SU-DHL-6 (cell line): ENCODE measurements around the gene FCGR3B.
"Not testable (repeated sequence)": the region's sequence is repeated elsewhere in the genome, so short reads cannot be mapped to it uniquely, and the experiment has no call there.

Experiments used
- H2AFZ ChIP-seq: fragments of 200-600 bp; sonication (generic); 2 replicates; pipeline ENCODE4 v1.6.1; 2014; ENCODE audit warnings: low read depth, mild to moderate bottlenecking, moderate library complexity, mixed read lengths, antibody characterized with exemption, low read length; ENCODE audit not compliant: severe bottlenecking
- H3F3A ChIP-seq: fragments of 200-600 bp; shearing (Covaris generic); 2 replicates; pipeline ENCODE4 v1.6.0; 2016; ENCODE audit warnings: antibody characterized with exemption, mild to moderate bottlenecking; ENCODE audit not compliant: insufficient read depth
- H3K27ac ChIP-seq: fragments of 200-600 bp; sonication (generic); 2 replicates; pipeline ENCODE4 v1.5.1; 2016; ENCODE audit warnings: low read depth, mild to moderate bottlenecking, low read length, moderate library complexity, mixed read lengths
- H3K27me3 ChIP-seq: fragments of 200-600 bp; sonication (generic), shearing (Covaris generic); 2 replicates; pipeline ENCODE4 v1.6.0; 2014; ENCODE audit warnings: mild to moderate bottlenecking, low read length
- H3K36me3 ChIP-seq: fragments of 200-600 bp; sonication (generic); 2 replicates; pipeline ENCODE4 v1.6.1; 2014; ENCODE audit warnings: mild to moderate bottlenecking, low read length, mixed read lengths
- H3K4me2 ChIP-seq: fragments of 300-600, 200-600 bp; shearing (Covaris generic), sonication (generic); 2 replicates; pipeline ENCODE4 v1.6.0; 2014; ENCODE audit warnings: low read length, low read depth, mild to moderate bottlenecking; ENCODE audit not compliant: poor library complexity, severe bottlenecking
- H3K4me3 ChIP-seq: fragments of 200-600 bp; sonication (generic); 2 replicates; pipeline ENCODE4 v1.5.1; 2014; ENCODE audit warnings: antibody characterized with exemption, low read length, mild to moderate bottlenecking, mixed read lengths; ENCODE audit not compliant: insufficient read depth, poor library complexity, severe bottlenecking
- H3K79me2 ChIP-seq: fragments of 200-600 bp; sonication (generic); 2 replicates; pipeline ENCODE4 v1.6.1; 2014; ENCODE audit warnings: mild to moderate bottlenecking, low read length, moderate library complexity; ENCODE audit not compliant: insufficient read depth
- H3K9ac ChIP-seq: fragments of 200-600 bp; sonication (generic); 2 replicates; pipeline ENCODE4 v1.7.0; 2014; ENCODE audit warnings: mild to moderate bottlenecking, low read length
- H3K9me2 ChIP-seq: fragments of 200-600 bp; sonication (generic); replicated peaks from 2 replicates; pipeline ENCODE4 v1.6.1; 2014; ENCODE audit warnings: low read length; ENCODE audit not compliant: insufficient read depth
- H3K9me3 ChIP-seq: fragments of 200-600 bp; sonication (generic); 2 replicates; pipeline ENCODE4 v1.6.1; 2014; ENCODE audit warnings: low read length, mixed read lengths; ENCODE audit not compliant: insufficient read depth
- H4K20me1 ChIP-seq: fragments of 200-600 bp; sonication (generic); 2 replicates; pipeline ENCODE4 v1.6.1; 2014; ENCODE audit warnings: low read depth, mild to moderate bottlenecking, antibody characterized with exemption, low read length, moderate library complexity, mixed read lengths

Gene FCGR3B

DNA sequence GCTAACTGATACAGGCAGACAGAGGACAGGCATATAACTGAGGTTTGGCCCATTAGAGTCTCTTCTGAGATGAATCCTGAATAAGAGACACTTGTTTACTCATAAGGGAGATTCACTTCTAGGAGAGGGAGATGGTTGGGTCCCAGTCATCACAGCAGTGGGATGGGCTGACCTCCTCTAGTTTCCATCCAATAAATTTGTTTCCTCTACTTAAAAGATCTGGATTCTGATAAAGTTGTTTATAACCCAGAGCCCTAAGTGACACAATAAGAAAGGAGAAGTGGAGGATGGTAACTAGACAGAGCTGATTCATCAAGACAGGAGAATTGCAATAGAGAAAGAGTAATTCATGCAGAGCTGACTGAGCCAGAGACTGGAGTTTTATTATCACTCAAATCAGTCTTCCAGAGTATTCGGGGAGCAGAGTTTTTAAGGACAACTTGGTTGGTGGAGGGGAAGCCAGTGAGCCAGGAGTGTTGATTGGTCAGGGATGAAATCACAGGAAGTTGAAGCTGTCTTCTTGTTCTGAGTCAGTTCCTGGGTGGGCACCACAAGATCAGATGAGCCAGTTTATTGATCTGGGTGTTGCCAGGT, 5.3 kb upstream of the FCGR3B start:
- not testable (repeated sequence) for H3F3A ChIP-seq, H3K9me3 ChIP-seq, H3K9ac ChIP-seq, H3K27ac ChIP-seq, H2AFZ ChIP-seq, H4K20me1 ChIP-seq, H3K4me2 ChIP-seq, H3K9me2 ChIP-seq, H3K36me3 ChIP-seq, H3K79me2 ChIP-seq, H3K27me3 ChIP-seq, H3K4me3 ChIP-seq

DNA sequence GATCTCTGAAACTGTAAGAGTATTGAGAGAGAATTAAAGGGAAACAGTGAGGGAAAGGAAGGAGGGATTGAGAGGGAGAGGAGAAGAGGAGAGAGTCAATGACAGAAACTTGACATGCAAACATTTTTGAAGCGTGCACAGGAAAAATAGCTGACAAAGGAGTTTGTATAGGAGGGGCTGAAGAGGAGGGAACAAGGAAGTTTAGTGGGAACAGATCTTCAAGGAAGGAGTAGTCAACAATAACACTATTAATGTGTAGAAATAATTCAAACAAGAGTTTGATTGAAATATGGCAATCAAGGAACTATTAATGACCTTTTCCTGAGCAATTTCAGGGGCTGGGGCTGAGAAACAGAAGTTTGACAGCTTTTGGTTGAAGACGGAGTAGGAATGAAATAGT, 4.0 kb upstream of the FCGR3B start:
- H3K79me2 ChIP-seq, H3K9me2 ChIP-seq, H4K20me1 ChIP-seq, H3F3A ChIP-seq, H3K27ac ChIP-seq, H3K4me2 ChIP-seq, H3K4me3 ChIP-seq, H3K36me3 ChIP-seq, H3K27me3 ChIP-seq, H3K9me3 ChIP-seq, H3K9ac ChIP-seq, H2AFZ ChIP-seq: not testable (repeated sequence)

DNA sequence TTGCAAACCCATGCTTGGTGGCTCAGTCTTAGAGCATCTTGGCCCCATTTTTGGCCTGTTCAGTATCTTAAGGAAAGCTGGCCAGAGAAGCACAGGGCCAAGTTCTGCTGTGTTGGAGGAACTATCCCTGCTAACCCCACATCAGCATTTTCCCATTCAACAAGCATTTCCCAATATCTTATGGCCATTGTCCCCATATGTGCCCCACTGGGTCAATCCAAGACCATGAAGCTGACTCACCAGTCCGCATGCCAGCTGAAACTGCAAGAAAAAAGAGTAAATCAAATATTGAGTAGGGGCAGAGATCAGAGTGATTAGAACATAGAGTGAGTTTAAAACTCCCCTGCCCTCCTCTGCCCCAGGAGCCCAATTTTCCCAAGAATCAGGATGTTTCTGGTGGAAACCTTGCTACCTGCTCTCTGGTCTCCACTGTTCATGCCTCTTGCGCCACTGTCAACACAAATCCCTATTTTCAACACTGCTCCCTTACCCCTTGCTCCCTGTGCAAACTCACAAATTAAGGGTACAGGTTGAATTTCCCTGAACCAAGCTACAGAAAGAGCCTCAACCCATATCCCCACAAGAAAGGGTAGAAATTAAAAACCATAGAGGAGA, 741 bp downstream of the FCGR3B start:
- not testable (repeated sequence) for H3K9me2 ChIP-seq, H3K36me3 ChIP-seq, H3K27me3 ChIP-seq, H3K79me2 ChIP-seq, H3K9ac ChIP-seq, H3K4me2 ChIP-seq, H3K9me3 ChIP-seq, H4K20me1 ChIP-seq, H2AFZ ChIP-seq, H3K4me3 ChIP-seq, H3F3A ChIP-seq, H3K27ac ChIP-seq

DNA sequence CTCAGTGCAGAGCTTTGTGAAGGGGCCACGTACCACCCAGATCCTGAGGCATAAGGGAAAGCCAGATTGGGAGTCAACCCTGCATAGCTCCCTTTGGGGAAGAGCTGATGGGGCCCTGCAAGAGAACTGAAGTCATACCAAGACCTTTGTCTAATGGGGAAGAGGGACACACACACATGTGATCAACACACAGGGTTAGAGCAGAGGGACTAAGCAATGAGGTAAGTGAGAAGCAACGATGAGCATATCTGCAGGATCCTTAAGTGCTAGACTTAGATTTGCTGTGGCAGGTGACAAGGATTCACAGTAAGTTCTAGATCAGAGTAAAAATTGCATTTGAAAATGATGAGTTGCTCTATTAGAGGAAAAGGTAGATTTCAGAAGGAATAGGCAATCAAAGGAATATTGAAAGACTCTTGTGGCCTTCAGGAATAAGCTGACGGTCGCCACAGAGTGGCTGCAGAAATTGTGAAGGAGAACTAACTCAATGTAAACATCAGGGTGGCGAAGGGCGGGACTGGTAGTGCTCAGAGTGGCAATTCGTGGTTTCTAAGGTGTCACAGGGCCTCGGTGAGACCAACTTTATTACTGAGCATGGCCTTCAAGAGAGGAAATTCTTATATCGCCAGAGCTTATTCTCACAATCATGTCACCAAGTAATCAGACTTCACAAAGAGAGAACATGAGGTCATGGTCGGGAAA, 4.4 kb downstream of the FCGR3B start:
- not testable (repeated sequence) for H3K36me3 ChIP-seq, H3K27ac ChIP-seq, H3F3A ChIP-seq, H3K27me3 ChIP-seq, H3K79me2 ChIP-seq, H3K9me2 ChIP-seq, H3K4me3 ChIP-seq, H2AFZ ChIP-seq, H3K9ac ChIP-seq, H4K20me1 ChIP-seq, H3K9me3 ChIP-seq, H3K4me2 ChIP-seq

DNA sequence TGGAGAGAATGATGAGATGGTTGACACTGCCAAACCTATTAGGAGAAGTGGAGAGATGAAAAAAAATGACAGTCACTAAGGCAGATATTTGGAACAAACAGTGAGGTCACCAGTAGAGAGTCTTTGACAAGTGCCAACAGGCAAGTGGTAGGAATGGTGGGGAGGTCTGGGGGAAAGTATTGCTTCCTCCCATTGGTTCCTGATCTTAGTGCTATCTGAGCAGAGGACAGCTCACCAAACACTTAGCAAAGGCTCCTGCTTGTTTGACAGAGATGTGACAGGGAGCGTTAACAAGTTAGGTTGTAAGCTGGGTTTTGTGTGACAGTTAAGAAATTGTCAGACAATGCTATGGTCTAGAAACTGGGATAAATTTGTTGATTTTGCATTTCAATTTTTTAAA, 6.4 kb downstream of the FCGR3B start:
- H3K9me2 ChIP-seq, H3K9me3 ChIP-seq, H3K4me2 ChIP-seq, H2AFZ ChIP-seq, H3K79me2 ChIP-seq, H3F3A ChIP-seq, H3K27ac ChIP-seq, H3K4me3 ChIP-seq, H3K9ac ChIP-seq, H4K20me1 ChIP-seq, H3K27me3 ChIP-seq, H3K36me3 ChIP-seq: not testable (repeated sequence)

DNA sequence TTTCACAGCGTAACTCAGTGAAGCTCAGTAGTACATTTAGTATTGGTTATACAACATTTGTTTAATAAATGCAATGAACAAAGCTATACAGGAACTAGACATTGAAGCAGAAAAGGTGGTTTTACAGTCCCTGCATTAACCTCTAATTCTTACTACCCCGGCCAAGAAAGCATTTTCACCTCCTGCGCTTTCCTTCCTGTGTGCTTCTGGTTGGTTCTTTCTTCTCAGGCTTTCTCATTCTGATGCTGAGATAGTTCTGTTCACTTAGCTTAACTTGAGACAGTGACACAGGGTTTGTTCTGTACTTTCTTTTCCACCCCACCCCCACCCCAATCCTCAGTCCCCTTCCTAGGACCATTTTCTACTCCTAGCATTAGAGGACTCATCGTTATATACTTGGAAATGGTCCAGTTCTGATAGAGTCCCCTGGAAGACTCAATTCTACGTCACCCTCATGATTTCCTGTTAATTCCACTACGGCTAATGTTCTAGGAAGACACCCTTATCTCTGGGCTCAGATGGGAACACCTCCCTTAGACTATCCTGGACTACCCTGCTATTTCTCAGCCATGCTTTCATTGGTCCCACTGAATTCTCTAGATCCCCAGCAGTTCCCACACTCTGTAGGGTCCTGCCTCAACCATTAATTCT, 7.5 kb downstream of the FCGR3B start:
- H3F3A ChIP-seq, H3K9me2 ChIP-seq, H3K27ac ChIP-seq, H3K9me3 ChIP-seq, H3K36me3 ChIP-seq, H3K4me2 ChIP-seq, H2AFZ ChIP-seq, H3K4me3 ChIP-seq, H4K20me1 ChIP-seq, H3K27me3 ChIP-seq, H3K9ac ChIP-seq, H3K79me2 ChIP-seq: not testable (repeated sequence)

DNA sequence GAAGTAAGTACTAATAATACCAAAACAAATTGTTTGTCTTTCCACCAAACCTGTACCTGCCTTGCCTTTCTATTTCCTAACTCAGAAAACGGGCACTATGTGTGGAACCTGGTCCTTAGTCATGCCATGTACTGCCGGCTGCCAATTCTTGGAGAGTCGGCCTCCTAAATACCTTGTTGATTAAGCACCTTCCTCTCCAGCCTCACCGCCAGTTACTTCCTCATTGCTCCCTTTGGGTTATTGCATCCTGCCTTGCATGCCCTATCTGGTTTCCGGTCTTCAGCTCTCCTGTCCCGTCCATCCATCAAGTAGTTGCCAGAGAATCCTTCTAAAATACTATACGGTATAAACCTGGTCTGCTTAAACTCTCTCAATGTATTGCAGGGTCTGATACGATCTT, 8.9 kb downstream of the FCGR3B start:
- H3K9me3 ChIP-seq, H3K9me2 ChIP-seq, H3F3A ChIP-seq, H3K27me3 ChIP-seq, H3K27ac ChIP-seq, H2AFZ ChIP-seq, H3K79me2 ChIP-seq, H3K4me2 ChIP-seq, H3K9ac ChIP-seq, H4K20me1 ChIP-seq, H3K36me3 ChIP-seq, H3K4me3 ChIP-seq: not testable (repeated sequence)
